Mammary epithelial cell (primary cell): ENCODE measurements around the gene DELE1.

Experiments used
- EZH2 ChIP-seq: IDR thresholded peaks from 2 replicates; pipeline ENCODE4 v1.6.1; 2012; ENCODE audit warnings: low read length, inconsistent platforms, borderline replicate concordance
- TF ChIP-seq, protein P1 (sequence below), 2 donors: IDR thresholded peaks in 1 of 2; conservative IDR thresholded peaks in 1 of 2; 2 replicates each; pipeline ENCODE4 v1.5.1; 2011 to 2012; ENCODE audit warnings: inconsistent platforms in 2 of 2, low read length in 2 of 2, mild to moderate bottlenecking in 2 of 2, control low read depth in 1 of 2, low read depth in 1 of 2; ENCODE audit not compliant: insufficient read depth in 1 of 2; ENCODE audit errors: extremely low read depth in 1 of 2

DNA sequence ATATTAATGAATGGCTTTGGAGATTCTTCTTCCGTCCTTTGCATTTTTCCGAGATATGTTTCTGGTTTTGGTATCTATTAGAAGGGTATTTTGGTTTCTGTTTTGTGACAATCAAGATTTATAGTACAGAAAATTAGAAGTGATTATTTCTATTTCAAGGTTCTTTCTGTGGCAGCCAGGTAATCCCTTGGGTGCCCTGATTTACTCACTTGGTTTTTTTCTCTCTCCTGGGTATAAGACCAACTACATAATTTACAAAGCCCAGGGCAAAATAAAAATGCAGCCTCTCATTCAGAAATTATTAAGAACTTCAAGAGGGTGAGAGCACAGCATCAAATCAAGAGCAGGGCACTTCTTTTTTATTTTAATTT lies 43.3 kb downstream of the DELE1 start:
- TF ChIP-seq, protein P1, sequence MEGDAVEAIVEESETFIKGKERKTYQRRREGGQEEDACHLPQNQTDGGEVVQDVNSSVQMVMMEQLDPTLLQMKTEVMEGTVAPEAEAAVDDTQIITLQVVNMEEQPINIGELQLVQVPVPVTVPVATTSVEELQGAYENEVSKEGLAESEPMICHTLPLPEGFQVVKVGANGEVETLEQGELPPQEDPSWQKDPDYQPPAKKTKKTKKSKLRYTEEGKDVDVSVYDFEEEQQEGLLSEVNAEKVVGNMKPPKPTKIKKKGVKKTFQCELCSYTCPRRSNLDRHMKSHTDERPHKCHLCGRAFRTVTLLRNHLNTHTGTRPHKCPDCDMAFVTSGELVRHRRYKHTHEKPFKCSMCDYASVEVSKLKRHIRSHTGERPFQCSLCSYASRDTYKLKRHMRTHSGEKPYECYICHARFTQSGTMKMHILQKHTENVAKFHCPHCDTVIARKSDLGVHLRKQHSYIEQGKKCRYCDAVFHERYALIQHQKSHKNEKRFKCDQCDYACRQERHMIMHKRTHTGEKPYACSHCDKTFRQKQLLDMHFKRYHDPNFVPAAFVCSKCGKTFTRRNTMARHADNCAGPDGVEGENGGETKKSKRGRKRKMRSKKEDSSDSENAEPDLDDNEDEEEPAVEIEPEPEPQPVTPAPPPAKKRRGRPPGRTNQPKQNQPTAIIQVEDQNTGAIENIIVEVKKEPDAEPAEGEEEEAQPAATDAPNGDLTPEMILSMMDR (conservative IDR thresholded peaks at IDR 0.05 in 1 of 2, IDR thresholded peaks at IDR 0.05 in 1 of 2; ENCODE audit: extremely low read depth in 1 of 2, insufficient read depth in 1 of 2, low read depth in 1 of 2, low read length in 2 of 2) = no peak
- TF ChIP-seq EZH2 = no peak
